GM13976 (cell line): ENCODE measurements around the gene CD40LG.

ENCODE experiments used
- DNase-seq: peaks from one replicate; pipeline ENCODE4 v3.0.0; 2012; ENCODE audit warnings: low spot score
- in situ Hi-C: fragments of 300-500 bp; cut with MboI; formaldehyde crosslinking; loops from one replicate; pipeline ENCODE4 v1.12.0; 2022; ENCODE audit warnings: low sequenced_read_pairs, mixed read lengths, inconsistent platforms; ENCODE audit not compliant: unreplicated experiment
- TF ChIP-seq, protein P1 (sequence below): IDR thresholded peaks from 2 replicates; pipeline ENCODE4 v1.5.1; 2012; ENCODE audit warnings: borderline replicate concordance, mild to moderate bottlenecking; ENCODE audit not compliant: insufficient read depth; ENCODE audit errors: extremely low read depth, missing control alignments, control extremely low read depth

The CD40LG gene

DNA sequence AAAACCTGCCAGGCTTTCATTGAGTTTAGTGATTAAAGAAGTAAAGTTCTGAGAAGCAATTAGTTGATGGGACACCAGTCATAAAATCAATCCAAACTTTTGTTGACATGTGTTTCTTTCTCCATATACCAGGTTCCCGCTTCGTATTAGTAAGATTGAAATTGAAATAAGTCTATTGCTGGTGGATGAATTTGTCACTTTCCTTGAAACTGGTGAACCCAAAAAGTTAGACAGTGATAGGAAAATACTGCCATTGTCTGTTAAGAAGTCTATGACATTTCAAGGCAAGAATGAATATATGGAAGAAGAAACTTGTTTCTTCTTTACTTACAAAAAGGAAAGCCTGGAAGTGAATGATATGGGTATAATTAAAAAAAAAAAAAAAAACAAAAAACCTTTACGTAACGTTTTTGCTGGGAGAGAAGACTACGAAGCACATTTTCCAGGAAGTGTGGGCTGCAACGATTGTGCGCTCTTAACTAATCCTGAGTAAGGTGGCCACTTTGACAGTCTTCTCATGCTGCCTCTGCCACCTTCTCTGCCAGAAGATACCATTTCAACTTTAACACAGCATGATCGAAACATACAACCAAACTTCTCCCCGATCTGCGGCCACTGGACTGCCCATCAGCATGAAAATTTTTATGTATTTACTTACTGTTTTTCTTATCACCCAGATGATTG is at the start of gene CD40LG:
Gene CD40LG, plus strand, starts transcription at position 482 of the 684 bp plus-strand sequence. Its CDS starts 91 bp downstream, at position 573.
- DNase-seq = no peak
- in situ Hi-C loops = no loop called here
- TF ChIP-seq, protein P1, sequence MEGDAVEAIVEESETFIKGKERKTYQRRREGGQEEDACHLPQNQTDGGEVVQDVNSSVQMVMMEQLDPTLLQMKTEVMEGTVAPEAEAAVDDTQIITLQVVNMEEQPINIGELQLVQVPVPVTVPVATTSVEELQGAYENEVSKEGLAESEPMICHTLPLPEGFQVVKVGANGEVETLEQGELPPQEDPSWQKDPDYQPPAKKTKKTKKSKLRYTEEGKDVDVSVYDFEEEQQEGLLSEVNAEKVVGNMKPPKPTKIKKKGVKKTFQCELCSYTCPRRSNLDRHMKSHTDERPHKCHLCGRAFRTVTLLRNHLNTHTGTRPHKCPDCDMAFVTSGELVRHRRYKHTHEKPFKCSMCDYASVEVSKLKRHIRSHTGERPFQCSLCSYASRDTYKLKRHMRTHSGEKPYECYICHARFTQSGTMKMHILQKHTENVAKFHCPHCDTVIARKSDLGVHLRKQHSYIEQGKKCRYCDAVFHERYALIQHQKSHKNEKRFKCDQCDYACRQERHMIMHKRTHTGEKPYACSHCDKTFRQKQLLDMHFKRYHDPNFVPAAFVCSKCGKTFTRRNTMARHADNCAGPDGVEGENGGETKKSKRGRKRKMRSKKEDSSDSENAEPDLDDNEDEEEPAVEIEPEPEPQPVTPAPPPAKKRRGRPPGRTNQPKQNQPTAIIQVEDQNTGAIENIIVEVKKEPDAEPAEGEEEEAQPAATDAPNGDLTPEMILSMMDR = no peak

DNA sequence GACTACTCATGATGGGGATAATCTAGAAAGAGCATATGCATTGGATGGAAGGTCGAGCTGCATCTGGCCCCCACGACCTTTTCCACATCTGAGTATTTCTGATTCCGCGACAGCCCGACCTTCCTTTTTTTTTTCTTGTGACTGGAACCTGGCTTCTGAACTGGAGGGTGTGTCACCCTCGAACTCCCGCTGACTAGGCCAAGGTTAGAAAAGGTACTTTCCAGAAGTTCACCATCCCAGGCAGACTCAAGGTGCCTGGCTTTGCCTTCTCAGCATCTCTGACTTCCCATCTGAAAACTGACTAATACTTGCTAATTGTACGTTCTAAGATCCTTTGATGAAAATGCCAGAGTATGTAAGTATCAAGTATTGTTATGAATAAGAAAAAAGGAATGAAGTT is 49.3 kb upstream of the CD40LG start:
- TF ChIP-seq, protein P1 = no peak
- in situ Hi-C loops = loop anchor here (25.0 kb wide), 1 partner anchor 339 kb away; no protein-coding TSS in a partner anchor
- no peak for DNase-seq

DNA sequence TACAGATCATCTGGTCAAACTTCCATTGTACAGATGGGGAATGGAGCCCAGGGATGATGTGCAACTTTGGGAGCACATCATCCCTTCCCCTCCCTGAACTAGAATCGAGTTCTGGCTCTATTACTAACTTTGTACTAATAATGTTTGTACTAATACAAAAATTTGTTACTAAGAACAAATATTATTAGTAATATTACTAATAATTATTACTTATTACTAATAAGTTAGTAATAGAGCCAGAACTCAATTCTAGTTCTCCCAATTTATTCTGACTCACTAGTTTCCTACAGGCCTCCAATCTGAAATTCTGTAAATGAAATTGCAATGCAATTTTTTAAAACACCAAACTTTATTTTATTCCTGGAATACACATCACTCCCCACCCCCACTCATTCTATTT is 47.9 kb upstream of the CD40LG start:
- in situ Hi-C loops = no loop called here
- DNase-seq = no peak
- TF ChIP-seq, protein P1 = no peak

DNA sequence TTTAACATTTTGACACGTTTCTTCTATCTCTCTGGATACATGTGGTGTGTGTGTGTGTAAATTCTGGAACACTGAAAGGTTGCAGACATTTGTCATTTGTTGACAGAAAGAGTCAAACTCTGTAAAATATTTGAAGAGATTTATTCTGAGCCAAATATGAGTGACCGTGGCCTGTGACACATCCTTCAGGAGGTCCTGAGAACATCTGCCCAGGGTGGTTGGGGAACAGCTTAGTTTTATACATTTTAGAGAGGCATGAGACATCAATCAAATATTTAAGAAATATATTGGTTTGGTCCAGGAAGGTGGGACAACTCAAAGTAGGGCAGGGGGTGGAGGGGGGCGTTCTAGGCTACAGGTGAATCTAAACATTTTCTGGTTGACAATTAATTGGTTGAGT is 40.7 kb upstream of the CD40LG start:
- in situ Hi-C loops = no loop called here
- no peak for DNase-seq
- TF ChIP-seq, protein P1 = no peak

DNA sequence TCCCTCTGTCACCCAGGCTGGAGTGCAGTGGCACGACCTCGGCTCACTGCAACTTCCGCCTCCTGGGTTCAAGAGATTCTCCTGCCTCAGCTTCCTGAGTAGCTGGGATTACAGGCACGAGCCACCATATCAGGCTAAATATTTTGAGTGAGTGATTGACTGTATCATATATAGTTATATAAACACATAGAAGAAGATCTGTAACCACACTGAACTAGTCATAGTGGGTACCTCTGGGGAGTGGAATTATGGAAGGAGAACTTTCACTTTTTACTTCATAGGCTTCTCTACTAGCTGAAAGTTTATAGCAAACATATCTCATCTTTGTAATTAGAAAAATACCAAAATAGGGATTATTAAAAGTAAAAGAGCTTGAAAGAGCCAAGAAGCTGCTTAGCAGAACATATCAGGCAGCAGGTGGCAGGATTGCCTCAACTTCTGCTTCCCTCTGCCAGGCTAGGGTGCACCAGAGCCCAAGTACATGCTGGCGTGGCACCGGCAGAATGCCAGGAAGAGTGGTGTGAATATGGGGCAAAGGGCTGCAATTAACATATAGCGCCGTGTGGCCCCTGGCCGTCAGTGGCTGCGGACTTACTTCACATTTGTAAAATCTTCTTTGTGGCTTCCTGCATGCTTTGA is 39.5 kb upstream of the CD40LG start:
- in situ Hi-C loops = no loop called here
- no peak for DNase-seq

DNA sequence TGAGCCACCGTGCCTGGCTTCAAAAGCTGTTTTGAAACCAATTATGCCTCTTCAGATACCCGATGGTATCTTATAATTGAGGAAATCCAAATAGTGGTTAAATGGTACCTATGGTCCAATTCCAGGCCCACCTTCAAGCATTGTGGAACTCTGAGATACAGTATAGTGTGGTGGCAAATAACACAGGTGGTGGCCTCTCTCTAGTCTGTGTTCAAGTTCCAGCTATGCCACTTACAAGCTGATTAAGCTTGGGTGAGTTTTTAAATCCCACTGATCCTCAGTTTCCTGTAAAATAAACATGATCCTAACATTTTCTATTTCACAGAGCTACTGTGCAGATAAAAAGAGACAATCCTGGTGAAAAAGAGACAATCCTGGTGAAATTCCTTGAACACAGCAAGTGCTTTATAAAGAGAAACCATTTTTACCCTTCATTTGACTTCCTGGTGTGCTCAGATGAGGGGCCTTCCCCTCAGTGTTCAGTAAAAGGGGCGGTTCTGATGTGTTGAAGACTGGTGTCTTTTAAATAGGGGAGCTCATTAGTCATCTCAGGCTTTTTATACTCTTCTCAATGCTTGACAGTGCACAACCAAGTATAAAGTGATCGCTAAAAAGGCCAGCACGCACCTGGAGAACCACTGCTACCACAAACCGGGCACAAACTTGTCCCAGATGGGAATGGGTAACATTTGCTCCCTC is 30.8 kb upstream of the CD40LG start:
- in situ Hi-C loops = no loop called here
- TF ChIP-seq, protein P1 = no peak
- DNase-seq = peak; percentile 34

More for the DNA sequence above, 39.5 kb upstream of the CD40LG start:
- TF ChIP-seq, protein P1 = peak; percentile 48
